Ishikawa (cell line): ENCODE data around the gene DNAH8.

Experiments
- CEBPB ChIP-seq: IDR thresholded peaks from 2 replicates; pipeline ENCODE4 v1.6.1; 2012
- CREB1 ChIP-seq: IDR thresholded peaks from 2 replicates; pipeline ENCODE4 v1.6.1; 2012; ENCODE audit warnings: low read depth
- EGR1 ChIP-seq: IDR thresholded peaks from 2 replicates; pipeline ENCODE4 v1.6.1; 2012
- EP300 ChIP-seq: IDR thresholded peaks from 2 replicates; pipeline ENCODE4 v1.6.1; 2012; ENCODE audit warnings: borderline replicate concordance
- NFIC ChIP-seq: IDR thresholded peaks from 2 replicates; pipeline ENCODE4 v1.6.1; 2012
- RAD21 ChIP-seq: IDR thresholded peaks from 2 replicates; pipeline ENCODE4 v1.6.1; 2012; ENCODE audit warnings: low read depth
- REST ChIP-seq: IDR thresholded peaks from 2 replicates; pipeline ENCODE4 v1.6.1; 2012; ENCODE audit warnings: low read depth, mild to moderate bottlenecking
- TAF1 ChIP-seq: IDR thresholded peaks from 2 replicates; pipeline ENCODE4 v1.6.1; 2012; ENCODE audit warnings: low read depth, mild to moderate bottlenecking
- TCF12 ChIP-seq: IDR thresholded peaks from 2 replicates; pipeline ENCODE4 v1.6.1; 2012; ENCODE audit warnings: low read depth
- TEAD4 ChIP-seq: IDR thresholded peaks from 2 replicates; pipeline ENCODE4 v1.6.1; 2012
- YY1 ChIP-seq: IDR thresholded peaks from 2 replicates; pipeline ENCODE4 v1.6.1; 2012; ENCODE audit warnings: low read depth
- ZBTB7A ChIP-seq: IDR thresholded peaks from 2 replicates; pipeline ENCODE4 v1.6.1; 2012; ENCODE audit warnings: low read depth
- TF ChIP-seq, protein P1 (sequence below): IDR thresholded peaks from 2 replicates; pipeline ENCODE4 v1.6.1; 2012

- no peak for TF ChIP-seq TAF1
- no peak for TF ChIP-seq REST
- TF ChIP-seq EGR1 = no peak
- no peak for TF ChIP-seq ZBTB7A
- no peak for TF ChIP-seq NFIC
- no peak for TF ChIP-seq CEBPB
- no peak for TF ChIP-seq EP300
- no peak for TF ChIP-seq TEAD4
- no peak for TF ChIP-seq YY1
- TF ChIP-seq, protein P1, sequence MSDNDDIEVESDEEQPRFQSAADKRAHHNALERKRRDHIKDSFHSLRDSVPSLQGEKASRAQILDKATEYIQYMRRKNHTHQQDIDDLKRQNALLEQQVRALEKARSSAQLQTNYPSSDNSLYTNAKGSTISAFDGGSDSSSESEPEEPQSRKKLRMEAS = no peak
- TF ChIP-seq CREB1 = no peak
- no peak for TF ChIP-seq TCF12
- no peak for TF ChIP-seq RAD21
These were observed 150.5 kb downstream of the DNAH8 start for GRCh38 chr6:38865521-38866174.
